Central memory CD8-positive, alpha-beta T cell (primary cell): Measurements from ENCODE around the gene IFNAR1.

Experiments
- ATAC-seq: fragments of 150-1000 bp; cut with Tn5 transposase; replicated peaks from 2 replicates; pipeline ENCODE4 v1.10.0; 2022; ENCODE audit warnings: mild to moderate bottlenecking, moderate FRiP score, moderate number of reproducible peaks; ENCODE audit not compliant: poor library complexity, severe bottlenecking; ENCODE audit errors: extremely low read depth
- DNase-seq, 2 donors: peaks; one replicate each; pipeline ENCODE4 v3.0.0; 2021; ENCODE audit warnings: low spot score in 2 of 2
- H3K27ac Mint-ChIP-seq: one replicate; pipeline ENCODE4 v1.8.0; 2022; ENCODE audit warnings: low read depth, mild to moderate bottlenecking, moderate library complexity, mixed read lengths
- H3K27me3 Mint-ChIP-seq: one replicate; pipeline ENCODE4 v1.8.0; 2022; ENCODE audit warnings: mixed read lengths
- H3K36me3 Mint-ChIP-seq: one replicate; pipeline ENCODE4 v1.8.0; 2022; ENCODE audit warnings: mild to moderate bottlenecking, moderate library complexity, mixed read lengths; ENCODE audit not compliant: insufficient read depth
- H3K4me1 Mint-ChIP-seq: one replicate; pipeline ENCODE4 v1.8.0; 2022; ENCODE audit warnings: mixed read lengths
- H3K4me3 Mint-ChIP-seq: one replicate; pipeline ENCODE4 v1.8.0; 2022; ENCODE audit warnings: mild to moderate bottlenecking, moderate library complexity, mixed read lengths
- H3K9me3 Mint-ChIP-seq: one replicate; pipeline ENCODE4 v1.8.0; 2022; ENCODE audit warnings: mixed read lengths

IFNAR1 gene

DNA sequence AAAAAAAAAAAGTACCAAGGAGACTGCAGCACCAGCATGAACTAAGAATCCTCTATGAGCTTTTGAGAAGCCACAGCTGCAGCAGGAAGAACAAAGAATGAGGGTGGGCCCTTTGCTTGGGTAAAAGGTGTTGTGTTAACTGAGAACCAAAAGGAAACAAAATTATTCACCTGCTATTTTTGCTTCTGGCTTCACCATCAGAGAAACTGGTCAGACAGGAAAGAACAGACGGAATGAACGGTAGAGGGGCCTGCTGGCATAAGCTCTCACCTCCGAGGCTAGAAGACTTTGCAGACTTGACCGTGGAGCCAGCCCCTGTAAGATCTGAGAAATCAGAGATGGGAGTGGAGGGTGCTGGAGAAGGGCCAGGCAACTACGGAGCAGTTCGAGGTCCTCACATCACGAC, 31.0 kb upstream of the IFNAR1 start:
- peaks cover 30% of the 10 kb centered on the region for H3K4me1 Mint-ChIP-seq
- H3K36me3 Mint-ChIP-seq: peaks cover 35% of the 10 kb centered on the region
- ATAC-seq: peak; percentile 64
- H3K9me3 Mint-ChIP-seq: no peaks in the 10 kb centered on the region
- H3K27ac Mint-ChIP-seq: peak overlapping the region; percentile 88
- DNase-seq: no peak
- H3K4me3 Mint-ChIP-seq: peak overlapping the region; percentile 42
- no peaks in the 10 kb centered on the region for H3K27me3 Mint-ChIP-seq

- no peak for ATAC-seq
- no peaks in the 10 kb centered on the region for H3K27me3 Mint-ChIP-seq
- H3K9me3 Mint-ChIP-seq: no peaks in the 10 kb centered on the region
- no peak overlapping the region for H3K27ac Mint-ChIP-seq
- no peak overlapping the region for H3K4me3 Mint-ChIP-seq
- DNase-seq: no peak
- H3K36me3 Mint-ChIP-seq: peaks cover 28% of the 10 kb centered on the region
- H3K4me1 Mint-ChIP-seq: peaks cover 39% of the 10 kb centered on the region
These were observed 28.6 kb upstream of the IFNAR1 start for GRCh38 chr21:33296156-33296555.

GRCh38 chr21:33299181-33299752, 25.5 kb upstream of the IFNAR1 start:
- Mint-ChIP-seq H3K9me3 (no peaks in the 10 kb centered on the region), H3K27ac (peak overlapping the region; percentile 12), H3K36me3 (peaks cover 21% of the 10 kb centered on the region), H3K4me3 (peak overlapping the region; percentile 35), H3K4me1 (peaks cover 15% of the 10 kb centered on the region), H3K27me3 (no peaks in the 10 kb centered on the region)
- ATAC-seq (no peak), DNase-seq (no peak)

GRCh38 chr21:33300701-33301631, 23.8 kb upstream of the IFNAR1 start:
- DNase-seq (no peak), ATAC-seq (no peak)
- H3K27me3 Mint-ChIP-seq: no peaks in the 10 kb centered on the region
- no peak overlapping the region for H3K4me3 Mint-ChIP-seq
- no peak overlapping the region for H3K27ac Mint-ChIP-seq
- peaks cover 11% of the 10 kb centered on the region for H3K4me1 Mint-ChIP-seq
- peaks cover 13% of the 10 kb centered on the region for H3K36me3 Mint-ChIP-seq
- H3K9me3 Mint-ChIP-seq: no peaks in the 10 kb centered on the region

DNA sequence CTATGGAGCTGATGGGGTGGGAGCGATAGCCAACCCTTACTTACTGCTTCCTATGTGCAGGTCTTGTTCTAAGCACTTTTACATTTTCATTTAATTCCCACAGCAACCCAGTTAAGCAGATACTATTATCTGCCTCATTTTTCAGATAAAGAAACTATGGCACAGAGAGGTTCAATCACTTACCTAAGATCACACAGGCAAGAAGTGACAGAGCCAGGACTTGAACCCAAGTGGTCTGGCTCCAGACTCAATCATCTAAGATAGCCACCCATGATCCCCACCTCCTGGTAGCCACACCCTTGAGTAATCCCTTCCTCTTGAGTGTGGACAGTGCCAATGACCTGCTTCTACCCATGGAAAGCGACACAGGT, 23.2 kb upstream of the IFNAR1 start:
- H3K27ac Mint-ChIP-seq: no peak overlapping the region
- DNase-seq (no peak), ATAC-seq (no peak)
- no peaks in the 10 kb centered on the region for H3K9me3 Mint-ChIP-seq
- H3K4me1 Mint-ChIP-seq: peaks cover 11% of the 10 kb centered on the region
- no peak overlapping the region for H3K4me3 Mint-ChIP-seq
- H3K36me3 Mint-ChIP-seq: peaks cover 8% of the 10 kb centered on the region
- H3K27me3 Mint-ChIP-seq: no peaks in the 10 kb centered on the region

DNA sequence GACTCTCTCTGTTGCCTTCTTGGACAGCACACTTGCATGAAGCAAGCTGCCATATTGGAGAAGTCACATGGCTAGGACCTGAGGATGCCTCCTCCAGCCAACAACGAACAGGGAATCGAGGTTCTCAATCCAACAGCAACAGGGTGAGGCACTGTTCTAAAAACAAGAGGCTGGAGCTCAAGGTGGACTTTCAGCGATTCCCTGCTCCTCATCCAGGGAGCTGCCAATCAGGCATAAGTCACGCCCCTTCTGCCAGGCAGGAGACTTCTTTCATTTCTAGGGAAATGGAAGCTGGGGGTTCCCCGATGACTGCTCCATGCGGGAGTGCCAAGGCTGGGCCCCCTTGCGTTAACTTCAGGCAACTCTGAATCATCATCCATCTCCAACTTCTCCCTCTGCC, 22.7 kb upstream of the IFNAR1 start:
- DNase-seq (no peak), ATAC-seq (no peak)
- Mint-ChIP-seq H3K27me3 (no peaks in the 10 kb centered on the region), H3K4me1 (peaks cover 13% of the 10 kb centered on the region), H3K4me3 (no peak overlapping the region), H3K36me3 (peaks cover 5% of the 10 kb centered on the region), H3K9me3 (no peaks in the 10 kb centered on the region), H3K27ac (no peak overlapping the region)

- Mint-ChIP-seq H3K9me3 (no peaks in the 10 kb centered on the region), H3K4me3 (no peak overlapping the region), H3K27ac (no peak overlapping the region), H3K4me1 (peaks cover 15% of the 10 kb centered on the region), H3K27me3 (no peaks in the 10 kb centered on the region), H3K36me3 (peaks cover 4% of the 10 kb centered on the region)
- no peak for ATAC-seq
- no peak for DNase-seq
These were observed 22.0 kb upstream of the IFNAR1 start for GRCh38 chr21:33302796-33303195.

DNA sequence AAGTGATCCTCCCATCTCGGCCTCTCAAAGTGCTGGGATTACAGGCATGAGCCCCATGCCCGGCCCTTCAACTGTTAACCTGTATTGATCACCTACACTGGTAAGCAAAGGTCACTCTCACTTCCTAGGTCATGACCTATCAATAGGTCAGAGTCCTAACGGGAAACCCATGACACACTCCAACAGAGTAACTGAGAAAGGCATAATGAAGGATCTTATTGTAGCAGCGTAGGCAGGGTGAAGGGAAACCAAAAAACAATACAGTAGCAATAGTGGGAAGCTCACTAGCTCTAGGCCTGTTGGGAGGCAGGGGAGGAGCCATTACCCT, 19.5 kb upstream of the IFNAR1 start:
- no peak overlapping the region for H3K27ac Mint-ChIP-seq
- H3K27me3 Mint-ChIP-seq: no peaks in the 10 kb centered on the region
- no peak for DNase-seq
- peaks cover 3% of the 10 kb centered on the region for H3K36me3 Mint-ChIP-seq
- ATAC-seq: no peak
- H3K9me3 Mint-ChIP-seq: no peaks in the 10 kb centered on the region
- no peak overlapping the region for H3K4me3 Mint-ChIP-seq
- peaks cover 11% of the 10 kb centered on the region for H3K4me1 Mint-ChIP-seq

GRCh38 chr21:33305938-33306337, 18.8 kb upstream of the IFNAR1 start:
- no peak overlapping the region for H3K27ac Mint-ChIP-seq
- H3K36me3 Mint-ChIP-seq: peaks cover 3% of the 10 kb centered on the region
- DNase-seq (no peak), ATAC-seq (no peak)
- H3K4me1 Mint-ChIP-seq: peaks cover 11% of the 10 kb centered on the region
- no peak overlapping the region for H3K4me3 Mint-ChIP-seq
- H3K9me3 Mint-ChIP-seq: no peaks in the 10 kb centered on the region
- no peaks in the 10 kb centered on the region for H3K27me3 Mint-ChIP-seq

DNA sequence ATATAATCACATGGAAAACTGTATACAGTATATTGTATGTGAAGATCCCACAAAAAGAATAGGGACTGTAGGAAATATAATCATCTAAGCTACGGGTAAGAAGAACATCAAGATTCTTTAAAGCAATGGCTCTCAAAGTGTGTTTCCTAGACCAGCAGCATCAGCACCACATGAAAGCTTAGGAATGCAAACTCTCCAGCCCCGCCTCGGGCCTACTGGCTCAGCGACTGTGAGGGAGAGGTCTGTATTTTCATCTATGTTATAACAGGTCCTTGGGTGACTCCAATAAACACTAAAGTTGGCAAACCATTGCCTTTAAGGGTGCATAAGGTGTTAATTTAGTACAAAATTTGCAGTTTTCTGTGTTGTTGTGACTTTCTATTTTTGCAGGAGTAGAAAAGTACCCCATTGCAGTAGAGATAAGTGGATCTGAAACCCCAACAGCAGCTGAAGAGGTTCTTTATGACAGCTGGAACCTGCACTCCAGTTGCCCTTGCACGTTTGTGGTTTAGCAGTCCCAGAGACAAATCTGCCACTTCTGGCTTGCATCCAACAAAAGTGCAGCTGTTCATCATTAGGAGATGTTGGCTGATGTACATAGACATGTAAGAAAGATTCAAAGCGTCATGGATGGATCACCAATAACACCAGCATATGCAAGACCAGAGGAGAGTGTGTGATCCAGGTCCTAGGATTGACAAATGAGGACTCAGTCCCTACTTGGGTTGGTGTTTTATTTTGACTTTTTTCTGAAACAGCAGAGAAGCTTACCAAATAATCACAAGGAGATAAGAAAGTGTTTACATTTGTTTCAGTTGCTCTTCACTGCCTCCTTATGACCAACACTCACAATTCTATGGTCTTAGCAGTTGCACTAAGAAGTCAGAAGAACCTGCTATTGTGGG, 15.9 kb upstream of the IFNAR1 start:
- Mint-ChIP-seq H3K4me3 (no peak overlapping the region), H3K27ac (no peak overlapping the region), H3K4me1 (peaks cover 11% of the 10 kb centered on the region), H3K27me3 (no peaks in the 10 kb centered on the region), H3K36me3 (no peaks in the 10 kb centered on the region), H3K9me3 (no peaks in the 10 kb centered on the region)
- ATAC-seq (peak; percentile 54), DNase-seq (peak in 1 of 2 donors; percentile 14)

GRCh38 chr21:33309778-33310177, 15.0 kb upstream of the IFNAR1 start:
- Mint-ChIP-seq H3K27me3 (peaks cover 6% of the 10 kb centered on the region), H3K27ac (no peak overlapping the region), H3K9me3 (no peaks in the 10 kb centered on the region), H3K4me1 (peaks cover 11% of the 10 kb centered on the region), H3K4me3 (no peak overlapping the region), H3K36me3 (no peaks in the 10 kb centered on the region)
- DNase-seq: no peak
- ATAC-seq: no peak

GRCh38 chr21:33312121-33312520, 12.6 kb upstream of the IFNAR1 start:
- H3K27ac Mint-ChIP-seq: no peak overlapping the region
- peaks cover 21% of the 10 kb centered on the region for H3K27me3 Mint-ChIP-seq
- DNase-seq (no peak), ATAC-seq (no peak)
- no peak overlapping the region for H3K4me3 Mint-ChIP-seq
- peaks cover 8% of the 10 kb centered on the region for H3K4me1 Mint-ChIP-seq
- H3K36me3 Mint-ChIP-seq: no peaks in the 10 kb centered on the region
- no peaks in the 10 kb centered on the region for H3K9me3 Mint-ChIP-seq
